Skeletal muscle cell (primary cell): ENCODE data around the gene CCDC122.

ENCODE experiments used
- DNase-seq: peaks from one replicate; pipeline ENCODE4 v3.0.0-alpha.2; 2010; ENCODE audit warnings: low read depth
- H3K4me3 ChIP-seq: 2 replicates; pipeline ENCODE4 v1.5.1; 2011; ENCODE audit warnings: low read depth, mild to moderate bottlenecking, control low read depth, low read length, moderate library complexity

Gene CCDC122

GRCh38 chr13:43878892-43879754 is at the start of gene CCDC122:
TSS of gene CCDC122 (minus strand) at chr13:43879740. CDS start at chr13:43869376, 10,364 bp downstream.
- peak within 1 kb of the TSS; percentile 73 for H3K4me3 ChIP-seq
- peak; percentile 47 for DNase-seq

- DNase-seq: no peak
Measured at GRCh38 chr13:43924549-43925245, 45.2 kb upstream of the CCDC122 start.

GRCh38 chr13:43920965-43921674 is 41.6 kb upstream of the CCDC122 start:
- H3K4me3 ChIP-seq: no peak overlapping the region
- no peak for DNase-seq

More at GRCh38 chr13:43924549-43925245, 45.2 kb upstream of the CCDC122 start:
- H3K4me3 ChIP-seq: no peak overlapping the region

GRCh38 chr13:43918636-43919035 is 39.1 kb upstream of the CCDC122 start:
- DNase-seq: no peak
- no peak overlapping the region for H3K4me3 ChIP-seq

GRCh38 chr13:43916828-43917227 is 37.3 kb upstream of the CCDC122 start:
- no peak overlapping the region for H3K4me3 ChIP-seq
- no peak for DNase-seq

- DNase-seq: no peak
- no peak overlapping the region for H3K4me3 ChIP-seq
Measured at GRCh38 chr13:43915451-43915850, 35.9 kb upstream of the CCDC122 start.

GRCh38 chr13:43911871-43912270 is 32.3 kb upstream of the CCDC122 start:
- DNase-seq: no peak
- H3K4me3 ChIP-seq: no peak overlapping the region

GRCh38 chr13:43911278-43911677 is 31.7 kb upstream of the CCDC122 start:
- DNase-seq: no peak
- no peak overlapping the region for H3K4me3 ChIP-seq

GRCh38 chr13:43910856-43911255 is 31.3 kb upstream of the CCDC122 start:
- DNase-seq: no peak
- no peak overlapping the region for H3K4me3 ChIP-seq

GRCh38 chr13:43908156-43909126 is 28.9 kb upstream of the CCDC122 start:
- no peak overlapping the region for H3K4me3 ChIP-seq
- peak; percentile 22 for DNase-seq

GRCh38 chr13:43905435-43906031 is 26.0 kb upstream of the CCDC122 start:
- H3K4me3 ChIP-seq: no peak overlapping the region
- no peak for DNase-seq

- H3K4me3 ChIP-seq: no peak overlapping the region
- no peak for DNase-seq
Measured at GRCh38 chr13:43895940-43896339, 16.4 kb upstream of the CCDC122 start.

GRCh38 chr13:43894438-43894837 is 14.9 kb upstream of the CCDC122 start:
- no peak for DNase-seq
- H3K4me3 ChIP-seq: no peak overlapping the region

- DNase-seq: no peak
- H3K4me3 ChIP-seq: no peak overlapping the region
Measured at GRCh38 chr13:43884222-43884621, 4.7 kb upstream of the CCDC122 start.

- H3K4me3 ChIP-seq: no peak overlapping the region
- no peak for DNase-seq
Measured at GRCh38 chr13:43883631-43884030, 4.1 kb upstream of the CCDC122 start.

GRCh38 chr13:43881580-43881979 is 2.0 kb upstream of the CCDC122 start:
- DNase-seq: no peak
- no peak overlapping the region for H3K4me3 ChIP-seq

- H3K4me3 ChIP-seq: no peak overlapping the region
- DNase-seq: no peak
Measured at GRCh38 chr13:43880926-43881325, 1.4 kb upstream of the CCDC122 start.

GRCh38 chr13:43880214-43880855 is 795 bp upstream of the CCDC122 start:
- H3K4me3 ChIP-seq: peak overlapping the region; percentile 73
- no peak for DNase-seq
